WTC11 (cell line): Measurements from ENCODE around the gene ZFHX3. TPM values are rescaled to one million over a fixed set of nuclear protein-coding genes. Genes with fewer than 3 reads are reported as not detected.

Source experiments
- ATAC-seq: fragments of 200-7000 bp; cut with Tn5 transposase; 2 replicates; pipeline ENCODE4 v1.10.0; 2021; ENCODE audit warnings: mild to moderate bottlenecking, moderate library complexity
- CTCF ChIA-PET: fragments of 300-600 bp; sonication (Branson Sonifier 250); formaldehyde crosslinking; loops from one replicate; lab custom pipeline; 2021; ENCODE audit warnings: antibody characterized with exemption; lab: Charles Lee
- POLR2A ChIA-PET: fragments of 350-600 bp; sonication (Branson Sonifier 250); formaldehyde crosslinking; loops from one replicate; lab custom pipeline; 2021; ENCODE audit warnings: antibody characterized with exemption; lab: Charles Lee
- DNase-seq: peaks from one replicate; pipeline ENCODE4 v3.0.0; 2021; ENCODE audit warnings: low spot score
- H3K27ac Mint-ChIP-seq: 2 replicates; pipeline ENCODE4 v1.8.0; 2021; ENCODE audit warnings: mixed read lengths
- H3K27me3 Mint-ChIP-seq: 2 replicates; pipeline ENCODE4 v1.8.0; 2021; ENCODE audit warnings: low read depth, mild to moderate bottlenecking, moderate library complexity, mixed read lengths
- H3K36me3 Mint-ChIP-seq: 2 replicates; pipeline ENCODE4 v1.8.0; 2021; ENCODE audit warnings: mixed read lengths
- H3K4me1 Mint-ChIP-seq: 2 replicates; pipeline ENCODE4 v1.8.0; 2022; ENCODE audit warnings: mixed read lengths
- H3K4me3 Mint-ChIP-seq: 2 replicates; pipeline ENCODE4 v1.8.0; 2021; ENCODE audit warnings: mild to moderate bottlenecking, moderate library complexity, mixed read lengths
- H3K9me3 Mint-ChIP-seq: 2 replicates; pipeline ENCODE4 v1.8.0; 2021; ENCODE audit warnings: mixed read lengths
- ATF3 ChIP-seq: sonication (generic); formaldehyde crosslinking; conservative IDR thresholded peaks from 2 replicates; pipeline ENCODE4 v1.8.1; 2022; ENCODE audit warnings: mild to moderate bottlenecking, missing genetic modification reagents
- CBFB ChIP-seq: sonication (generic); formaldehyde crosslinking; IDR thresholded peaks from 2 replicates; pipeline ENCODE4 v1.8.1; 2022; ENCODE audit warnings: mild to moderate bottlenecking, low read depth, missing genetic modification reagents
- ESRRA ChIP-seq: sonication (generic); formaldehyde crosslinking; IDR thresholded peaks from 2 replicates; pipeline ENCODE4 v1.8.1; 2022; ENCODE audit warnings: mild to moderate bottlenecking, missing genetic modification reagents, borderline replicate concordance
- IRF2 ChIP-seq: sonication (generic); formaldehyde crosslinking; IDR thresholded peaks from 2 replicates; pipeline ENCODE4 v1.8.0; 2022; ENCODE audit warnings: low read depth, missing genetic modification reagents, borderline replicate concordance
- JUN ChIP-seq: sonication (generic); formaldehyde crosslinking; IDR thresholded peaks from 2 replicates; pipeline ENCODE4 v1.8.0; 2023; ENCODE audit warnings: mild to moderate bottlenecking, missing genetic modification reagents
- NFATC4 ChIP-seq: fragments of 250-450 bp; sonication (Bioruptor Pico); IDR thresholded peaks from 2 replicates; pipeline ENCODE4 v1.9.0; 2021; ENCODE audit warnings: mild to moderate bottlenecking
- NR1H2 ChIP-seq: sonication (generic); formaldehyde crosslinking; IDR thresholded peaks from 2 replicates; pipeline ENCODE4 v1.9.0; 2021; ENCODE audit warnings: mild to moderate bottlenecking, moderate library complexity, missing genetic modification reagents
- SMAD3 ChIP-seq: sonication (generic); formaldehyde crosslinking; IDR thresholded peaks from 2 replicates; pipeline ENCODE4 v1.8.0; 2022; ENCODE audit warnings: missing genetic modification reagents, mild to moderate bottlenecking, borderline replicate concordance
- TEAD1 ChIP-seq: sonication (generic); formaldehyde crosslinking; IDR thresholded peaks from 2 replicates; pipeline ENCODE4 v1.8.0; 2022; ENCODE audit warnings: mild to moderate bottlenecking, missing genetic modification reagents
- USF2 ChIP-seq: sonication (generic); formaldehyde crosslinking; IDR thresholded peaks from 2 replicates; pipeline ENCODE4 v1.8.1; 2023; ENCODE audit warnings: mild to moderate bottlenecking, missing genetic modification reagents, moderate library complexity
- ZNF121 ChIP-seq: sonication (generic); formaldehyde crosslinking; IDR thresholded peaks from 2 replicates; pipeline ENCODE4 v1.8.0; 2023; ENCODE audit warnings: missing genetic modification reagents
- ZNF219 ChIP-seq: sonication (generic); formaldehyde crosslinking; IDR thresholded peaks from 2 replicates; pipeline ENCODE4 v1.8.0; 2023; ENCODE audit warnings: missing genetic modification reagents, mild to moderate bottlenecking, borderline replicate concordance
- total RNA-seq: library from RNA; stranded (reverse); gene quantifications from 3 replicates; pipeline ENCODE4 v1.2.3, GENCODE V29; 2021
- TF ChIP-seq, protein P1 (sequence below): sonication (generic); formaldehyde crosslinking; IDR thresholded peaks from 2 replicates; pipeline ENCODE4 v1.8.1; 2023; ENCODE audit warnings: mild to moderate bottlenecking, missing genetic modification reagents
- TF ChIP-seq, protein P2 (sequence below): sonication (generic); formaldehyde crosslinking; IDR thresholded peaks from 2 replicates; pipeline ENCODE4 v1.8.1; 2023; ENCODE audit warnings: mild to moderate bottlenecking, missing genetic modification reagents, borderline replicate concordance
- TF ChIP-seq, protein P3 (sequence below): sonication (generic); formaldehyde crosslinking; conservative IDR thresholded peaks from 2 replicates; pipeline ENCODE4 v1.8.1; 2023; ENCODE audit warnings: mild to moderate bottlenecking, low read depth, missing genetic modification reagents, moderate library complexity

The ZFHX3 gene
- total RNA-seq, 1 experiment from 2014 or later, result 5.7 TPM

- TF ChIP-seq, protein P1, sequence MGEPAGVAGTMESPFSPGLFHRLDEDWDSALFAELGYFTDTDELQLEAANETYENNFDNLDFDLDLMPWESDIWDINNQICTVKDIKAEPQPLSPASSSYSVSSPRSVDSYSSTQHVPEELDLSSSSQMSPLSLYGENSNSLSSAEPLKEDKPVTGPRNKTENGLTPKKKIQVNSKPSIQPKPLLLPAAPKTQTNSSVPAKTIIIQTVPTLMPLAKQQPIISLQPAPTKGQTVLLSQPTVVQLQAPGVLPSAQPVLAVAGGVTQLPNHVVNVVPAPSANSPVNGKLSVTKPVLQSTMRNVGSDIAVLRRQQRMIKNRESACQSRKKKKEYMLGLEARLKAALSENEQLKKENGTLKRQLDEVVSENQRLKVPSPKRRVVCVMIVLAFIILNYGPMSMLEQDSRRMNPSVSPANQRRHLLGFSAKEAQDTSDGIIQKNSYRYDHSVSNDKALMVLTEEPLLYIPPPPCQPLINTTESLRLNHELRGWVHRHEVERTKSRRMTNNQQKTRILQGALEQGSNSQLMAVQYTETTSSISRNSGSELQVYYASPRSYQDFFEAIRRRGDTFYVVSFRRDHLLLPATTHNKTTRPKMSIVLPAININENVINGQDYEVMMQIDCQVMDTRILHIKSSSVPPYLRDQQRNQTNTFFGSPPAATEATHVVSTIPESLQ (CRISPR knock-in tag), result no peak
- no peak for TF ChIP-seq ZNF219 (CRISPR knock-in tag)
These were observed 262.0 kb downstream of the ZFHX3 start (continued) for GRCh38 chr16:72785886-72786285.

DNA sequence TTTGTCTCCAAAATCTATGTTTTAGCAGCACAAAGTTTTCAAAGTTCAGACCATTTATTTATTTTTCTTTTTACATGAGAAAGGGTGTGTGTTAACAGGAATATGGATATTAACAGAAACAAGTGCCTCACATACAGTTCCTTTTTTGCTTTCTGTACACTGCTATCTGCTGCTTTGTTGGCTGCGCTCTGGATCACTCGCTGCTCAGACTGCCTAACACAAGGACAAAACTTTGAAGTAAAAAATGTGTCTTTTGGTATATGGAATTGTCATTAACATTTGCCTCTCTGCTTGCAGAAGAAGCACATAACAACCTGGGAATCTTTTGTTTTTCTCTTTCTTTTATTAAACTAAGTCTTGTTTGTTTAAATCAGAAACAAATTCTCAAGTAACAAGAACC is 262.8 kb downstream of the ZFHX3 start:
- Mint-ChIP-seq H3K27me3 (peaks cover 12% of the 10 kb centered on the region), H3K27ac (no peak overlapping the region), H3K4me3 (no peak overlapping the region), H3K4me1 (peaks cover 32% of the 10 kb centered on the region), H3K36me3 (no peaks in the 10 kb centered on the region), H3K9me3 (no peaks in the 10 kb centered on the region)
- ChIA-PET CTCF (interaction anchor here (1.5 to 2.4 kb wide), 3 partner anchors 48 to 282 kb away, joined by 4 to 19 read pairs (median 5); no protein-coding TSS in a partner anchor), POLR2A (no interaction called here)
- TF ChIP-seq, protein P2, sequence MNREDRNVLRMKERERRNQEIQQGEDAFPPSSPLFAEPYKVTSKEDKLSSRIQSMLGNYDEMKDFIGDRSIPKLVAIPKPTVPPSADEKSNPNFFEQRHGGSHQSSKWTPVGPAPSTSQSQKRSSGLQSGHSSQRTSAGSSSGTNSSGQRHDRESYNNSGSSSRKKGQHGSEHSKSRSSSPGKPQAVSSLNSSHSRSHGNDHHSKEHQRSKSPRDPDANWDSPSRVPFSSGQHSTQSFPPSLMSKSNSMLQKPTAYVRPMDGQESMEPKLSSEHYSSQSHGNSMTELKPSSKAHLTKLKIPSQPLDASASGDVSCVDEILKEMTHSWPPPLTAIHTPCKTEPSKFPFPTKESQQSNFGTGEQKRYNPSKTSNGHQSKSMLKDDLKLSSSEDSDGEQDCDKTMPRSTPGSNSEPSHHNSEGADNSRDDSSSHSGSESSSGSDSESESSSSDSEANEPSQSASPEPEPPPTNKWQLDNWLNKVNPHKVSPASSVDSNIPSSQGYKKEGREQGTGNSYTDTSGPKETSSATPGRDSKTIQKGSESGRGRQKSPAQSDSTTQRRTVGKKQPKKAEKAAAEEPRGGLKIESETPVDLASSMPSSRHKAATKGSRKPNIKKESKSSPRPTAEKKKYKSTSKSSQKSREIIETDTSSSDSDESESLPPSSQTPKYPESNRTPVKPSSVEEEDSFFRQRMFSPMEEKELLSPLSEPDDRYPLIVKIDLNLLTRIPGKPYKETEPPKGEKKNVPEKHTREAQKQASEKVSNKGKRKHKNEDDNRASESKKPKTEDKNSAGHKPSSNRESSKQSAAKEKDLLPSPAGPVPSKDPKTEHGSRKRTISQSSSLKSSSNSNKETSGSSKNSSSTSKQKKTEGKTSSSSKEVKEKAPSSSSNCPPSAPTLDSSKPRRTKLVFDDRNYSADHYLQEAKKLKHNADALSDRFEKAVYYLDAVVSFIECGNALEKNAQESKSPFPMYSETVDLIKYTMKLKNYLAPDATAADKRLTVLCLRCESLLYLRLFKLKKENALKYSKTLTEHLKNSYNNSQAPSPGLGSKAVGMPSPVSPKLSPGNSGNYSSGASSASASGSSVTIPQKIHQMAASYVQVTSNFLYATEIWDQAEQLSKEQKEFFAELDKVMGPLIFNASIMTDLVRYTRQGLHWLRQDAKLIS (CRISPR knock-in tag), result no peak
- TF ChIP-seq NR1H2 (CRISPR knock-in tag) (no peak), IRF2 (CRISPR knock-in tag) (no peak), TEAD1 (CRISPR knock-in tag) (no peak), CBFB (CRISPR knock-in tag) (no peak), JUN (CRISPR knock-in tag) (no peak), NFATC4 (no peak), SMAD3 (CRISPR knock-in tag) (no peak), ZNF121 (CRISPR knock-in tag) (no peak), ATF3 (CRISPR knock-in tag) (no peak), ESRRA (CRISPR knock-in tag) (no peak), USF2 (CRISPR knock-in tag) (no peak)
- TF ChIP-seq, protein P3, sequence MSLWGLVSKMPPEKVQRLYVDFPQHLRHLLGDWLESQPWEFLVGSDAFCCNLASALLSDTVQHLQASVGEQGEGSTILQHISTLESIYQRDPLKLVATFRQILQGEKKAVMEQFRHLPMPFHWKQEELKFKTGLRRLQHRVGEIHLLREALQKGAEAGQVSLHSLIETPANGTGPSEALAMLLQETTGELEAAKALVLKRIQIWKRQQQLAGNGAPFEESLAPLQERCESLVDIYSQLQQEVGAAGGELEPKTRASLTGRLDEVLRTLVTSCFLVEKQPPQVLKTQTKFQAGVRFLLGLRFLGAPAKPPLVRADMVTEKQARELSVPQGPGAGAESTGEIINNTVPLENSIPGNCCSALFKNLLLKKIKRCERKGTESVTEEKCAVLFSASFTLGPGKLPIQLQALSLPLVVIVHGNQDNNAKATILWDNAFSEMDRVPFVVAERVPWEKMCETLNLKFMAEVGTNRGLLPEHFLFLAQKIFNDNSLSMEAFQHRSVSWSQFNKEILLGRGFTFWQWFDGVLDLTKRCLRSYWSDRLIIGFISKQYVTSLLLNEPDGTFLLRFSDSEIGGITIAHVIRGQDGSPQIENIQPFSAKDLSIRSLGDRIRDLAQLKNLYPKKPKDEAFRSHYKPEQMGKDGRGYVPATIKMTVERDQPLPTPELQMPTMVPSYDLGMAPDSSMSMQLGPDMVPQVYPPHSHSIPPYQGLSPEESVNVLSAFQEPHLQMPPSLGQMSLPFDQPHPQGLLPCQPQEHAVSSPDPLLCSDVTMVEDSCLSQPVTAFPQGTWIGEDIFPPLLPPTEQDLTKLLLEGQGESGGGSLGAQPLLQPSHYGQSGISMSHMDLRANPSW (CRISPR knock-in tag), result no peak
- ATAC-seq, result no peak
- no peak for DNase-seq
